GM12892 (cell line): Measurements from ENCODE around the gene ARL3.

Experiments
- POLR2A ChIP-seq: IDR thresholded peaks from 2 replicates; pipeline ENCODE4 v1.6.1; 2011; ENCODE audit warnings: low read depth, low read length, control low read depth
- POLR2AphosphoS5 ChIP-seq: IDR thresholded peaks from 2 replicates; pipeline ENCODE4 v1.6.1; 2011; ENCODE audit warnings: low read depth, low read length, control low read depth
- TAF1 ChIP-seq: IDR thresholded peaks from 2 replicates; pipeline ENCODE4 v1.6.1; 2011; ENCODE audit warnings: low read depth, mild to moderate bottlenecking, control low read depth, low read length, borderline replicate concordance

DNA sequence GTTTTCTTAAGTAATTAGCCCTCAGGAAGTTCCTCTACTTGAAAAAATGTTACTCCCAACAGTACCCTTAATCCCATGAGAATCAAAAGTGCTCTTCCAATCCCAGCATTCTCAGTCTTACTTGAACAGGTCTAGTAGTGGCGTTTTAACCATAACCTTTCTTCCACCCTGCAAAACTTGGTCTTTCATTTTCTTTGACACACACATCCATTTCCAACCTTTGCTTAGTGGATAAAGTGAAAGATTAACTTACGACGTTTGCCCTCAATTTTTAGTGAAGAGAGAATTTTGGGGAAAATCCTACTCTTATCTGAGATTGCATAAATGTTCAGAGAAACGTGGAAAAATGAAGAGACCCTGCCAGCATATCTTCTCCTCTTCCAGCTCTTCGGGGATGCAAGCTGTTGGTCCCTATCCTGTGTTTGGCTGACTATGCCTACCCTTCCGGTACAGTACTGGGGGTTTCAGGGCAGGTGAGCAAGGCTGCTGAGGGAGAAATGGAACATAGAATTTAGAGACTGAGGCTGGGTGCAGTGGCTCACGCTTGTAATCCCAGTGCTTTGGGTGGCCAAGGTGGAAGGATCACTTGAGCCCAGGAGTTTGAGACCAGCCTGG, 48.3 kb upstream of the ARL3 start:
- no peak for TF ChIP-seq POLR2A
- TF ChIP-seq POLR2AphosphoS5, result no peak
- TF ChIP-seq TAF1, result no peak
